Measurements from ENCODE around the gene CPNE4. TPM values are rescaled to one million over a fixed set of nuclear protein-coding genes. Genes with fewer than 3 reads are reported as not detected.

The CPNE4 gene
- total RNA-seq, 2 experiments from 2014 or later, result not detected

- CTCF ChIA-PET, result no interaction called here
- Mint-ChIP-seq H3K27me3 (peaks cover 8% of the 10 kb centered on the region), H3K36me3 (ENCODE audit: low read depth) (no peaks in the 10 kb centered on the region), H3K4me3 (no peak overlapping the region), H3K27ac (no peak overlapping the region), H3K4me1 (ENCODE audit: low read depth) (no peaks in the 10 kb centered on the region), H3K9me3 (peaks cover 5% of the 10 kb centered on the region)
- POLR2A ChIA-PET, result no interaction called here
- DNase-seq (no peak), ATAC-seq (no peak)
- intact Hi-C loops (cut with micrococcal nuclease), result no loop called here
- TF ChIP-seq CTCF (IDR thresholded peaks at IDR 0.05), result no peak
These were observed 256.3 kb downstream of the CPNE4 start for GRCh38 chr3:131778526-131778925.

GRCh38 chr3:131775650-131776049 lies 259.2 kb downstream of the CPNE4 start:
- POLR2A ChIA-PET, result no interaction called here
- intact Hi-C loops (cut with micrococcal nuclease), result no loop called here

GRCh38 chr3:131772269-131773026 lies 262.4 kb downstream of the CPNE4 start:
- Mint-ChIP-seq H3K4me3 (no peak overlapping the region), H3K36me3 (ENCODE audit: low read depth) (no peaks in the 10 kb centered on the region), H3K4me1 (ENCODE audit: low read depth) (no peaks in the 10 kb centered on the region), H3K9me3 (no peaks in the 10 kb centered on the region), H3K27ac (no peak overlapping the region), H3K27me3 (peaks cover 9% of the 10 kb centered on the region)
- no peak for DNase-seq
- no peak for ATAC-seq
- no peak for TF ChIP-seq CTCF (IDR thresholded peaks at IDR 0.05)
- ChIA-PET CTCF (no interaction called here), POLR2A (no interaction called here)
- intact Hi-C loops (cut with micrococcal nuclease), result no loop called here

More at GRCh38 chr3:131775650-131776049, 259.2 kb downstream of the CPNE4 start:
- Mint-ChIP-seq H3K27me3 (peaks cover 13% of the 10 kb centered on the region), H3K9me3 (peaks cover 5% of the 10 kb centered on the region), H3K4me1 (ENCODE audit: low read depth) (no peaks in the 10 kb centered on the region), H3K27ac (no peak overlapping the region), H3K36me3 (ENCODE audit: low read depth) (no peaks in the 10 kb centered on the region), H3K4me3 (no peak overlapping the region)
- no peak for TF ChIP-seq CTCF (IDR thresholded peaks at IDR 0.05)
- DNase-seq (no peak), ATAC-seq (no peak)
- CTCF ChIA-PET, result no interaction called here

GRCh38 chr3:131762981-131763564 lies 271.7 kb downstream of the CPNE4 start:
- no peaks in the 10 kb centered on the region for H3K4me1 Mint-ChIP-seq (ENCODE audit: low read depth)
- CTCF ChIA-PET, result no interaction called here
- POLR2A ChIA-PET, result no interaction called here

More at GRCh38 chr3:131762981-131763564, 271.7 kb downstream of the CPNE4 start:
- TF ChIP-seq CTCF (IDR thresholded peaks at IDR 0.05), result no peak
- intact Hi-C loops (cut with micrococcal nuclease), result no loop called here
- DNase-seq, result no peak
- ATAC-seq, result no peak
- Mint-ChIP-seq H3K27ac (no peak overlapping the region), H3K4me3 (no peak overlapping the region), H3K9me3 (no peaks in the 10 kb centered on the region), H3K36me3 (ENCODE audit: low read depth) (no peaks in the 10 kb centered on the region), H3K27me3 (peaks cover 3% of the 10 kb centered on the region)

Data from activated CD8-positive, alpha-beta T cell treated with anti-CD3 and anti-CD28 coated beads for 36 hours (primary cell).